Large intestine (tissue), 3 donors: ENCODE measurements around the gene FBLN5. TPM values are rescaled to one million over a fixed set of nuclear protein-coding genes. Genes with fewer than 3 reads are reported as not detected.

ENCODE experiments used
- DNase-seq, 2 donors: peaks; one replicate each; pipeline versions ENCODE4 v3.0.0 to v3.0.0-alpha.2; 2013
- H3K27ac ChIP-seq: one replicate; pipeline ENCODE4 v1.5.1; 2013; ENCODE audit warnings: low read length
- H3K27me3 ChIP-seq: 2 replicates; pipeline ENCODE4 v1.6.1; 2013; ENCODE audit warnings: low read length; ENCODE audit not compliant: control insufficient read depth, insufficient read depth
- H3K36me3 ChIP-seq: 2 replicates; pipeline ENCODE4 v1.6.1; 2013; ENCODE audit warnings: low read length; ENCODE audit not compliant: control insufficient read depth, insufficient read depth
- H3K4me1 ChIP-seq: one replicate; pipeline ENCODE4 v1.6.1; 2013; ENCODE audit warnings: low read length; ENCODE audit not compliant: control insufficient read depth, insufficient read depth
- H3K4me3 ChIP-seq: one replicate; pipeline ENCODE4 v1.5.1; 2013; ENCODE audit warnings: low read length
- H3K9me3 ChIP-seq: one replicate; pipeline ENCODE4 v1.6.1; 2013; ENCODE audit warnings: mild to moderate bottlenecking, low read depth, low read length, moderate library complexity; ENCODE audit not compliant: control insufficient read depth
- WGBS: methylation state at CpG from one replicate; pipeline ENCODE4 v1.1.5; 2013; ENCODE audit warnings: low lambda C conversion rate; ENCODE audit not compliant: insufficient coverage; 5-methylcytosine and 5-hydroxymethylcytosine counted together
- polyA plus RNA-seq: library from polyadenylated mRNA; unstranded; fragments of 120-200 nt; gene quantifications from one replicate; pipeline ENCODE4 v1.2.1, GENCODE V29; 2013

FBLN5 gene
- polyA plus RNA-seq, 1 donor: 63.2 TPM

GRCh38 chr14:91927191-91927590, 20.3 kb downstream of the FBLN5 start:
- H3K27ac ChIP-seq: no peak overlapping the region
- peaks cover 3% of the 10 kb centered on the region for H3K4me1 ChIP-seq
- no peak overlapping the region for H3K4me3 ChIP-seq
- WGBS: no CpG with 5 or more reads among the region's 3 CpGs
- DNase-seq: no peak
- H3K27me3 ChIP-seq: no peaks in the 10 kb centered on the region
- H3K36me3 ChIP-seq: peaks cover 11% of the 10 kb centered on the region
- no peaks in the 10 kb centered on the region for H3K9me3 ChIP-seq

GRCh38 chr14:91926131-91926890, 21.2 kb downstream of the FBLN5 start:
- Histone ChIP-seq H3K4me3 (no peak overlapping the region), H3K27ac (no peak overlapping the region), H3K27me3 (no peaks in the 10 kb centered on the region), H3K4me1 (peaks cover 3% of the 10 kb centered on the region), H3K36me3 (peaks cover 7% of the 10 kb centered on the region), H3K9me3 (no peaks in the 10 kb centered on the region)
- WGBS: no CpG with 5 or more reads among the region's 17 CpGs
- DNase-seq: no peak

- Histone ChIP-seq H3K27me3 (no peaks in the 10 kb centered on the region), H3K9me3 (no peaks in the 10 kb centered on the region), H3K27ac (no peak overlapping the region), H3K36me3 (peaks cover 6% of the 10 kb centered on the region), H3K4me1 (peaks cover 3% of the 10 kb centered on the region), H3K4me3 (no peak overlapping the region)
- no peak for DNase-seq
- WGBS: no CpG with 5 or more reads among the region's 10 CpGs
Measured at GRCh38 chr14:91925727-91926121, 21.8 kb downstream of the FBLN5 start.

- Histone ChIP-seq H3K4me3 (no peak overlapping the region), H3K4me1 (peaks cover 3% of the 10 kb centered on the region), H3K27me3 (no peaks in the 10 kb centered on the region), H3K27ac (no peak overlapping the region), H3K9me3 (no peaks in the 10 kb centered on the region), H3K36me3 (peaks cover 8% of the 10 kb centered on the region)
- DNase-seq: no peak
- WGBS: no CpG with 5 or more reads among the region's 13 CpGs
Measured at GRCh38 chr14:91925001-91925726, 22.3 kb downstream of the FBLN5 start.

- H3K36me3 ChIP-seq: peaks cover 8% of the 10 kb centered on the region
- H3K27ac ChIP-seq: no peak overlapping the region
- no peaks in the 10 kb centered on the region for H3K9me3 ChIP-seq
- no CpG with 5 or more reads among the region's 3 CpGs for WGBS
- H3K4me1 ChIP-seq: peaks cover 3% of the 10 kb centered on the region
- no peaks in the 10 kb centered on the region for H3K27me3 ChIP-seq
- no peak overlapping the region for H3K4me3 ChIP-seq
- no peak for DNase-seq
Measured at GRCh38 chr14:91920526-91920925, 27.0 kb downstream of the FBLN5 start.

- no CpG with 5 or more reads among the region's 4 CpGs for WGBS
- no peaks in the 10 kb centered on the region for H3K4me1 ChIP-seq
- DNase-seq: no peak
- no peaks in the 10 kb centered on the region for H3K9me3 ChIP-seq
- H3K27ac ChIP-seq: no peak overlapping the region
- peaks cover 8% of the 10 kb centered on the region for H3K36me3 ChIP-seq
- no peak overlapping the region for H3K4me3 ChIP-seq
- H3K27me3 ChIP-seq: no peaks in the 10 kb centered on the region
Measured at GRCh38 chr14:91919814-91920213, 27.7 kb downstream of the FBLN5 start.

GRCh38 chr14:91918186-91918883, 29.2 kb downstream of the FBLN5 start:
- peaks cover 8% of the 10 kb centered on the region for H3K36me3 ChIP-seq
- WGBS: 64% methylated on average over 2 of the region's 5 CpGs
- no peaks in the 10 kb centered on the region for H3K9me3 ChIP-seq
- DNase-seq: peak; percentile 18 to 20
- no peaks in the 10 kb centered on the region for H3K27me3 ChIP-seq
- no peaks in the 10 kb centered on the region for H3K4me1 ChIP-seq
- H3K27ac ChIP-seq: no peak overlapping the region
- H3K4me3 ChIP-seq: no peak overlapping the region

GRCh38 chr14:91912035-91912434, 35.5 kb downstream of the FBLN5 start:
- H3K27ac ChIP-seq: no peak overlapping the region
- H3K4me3 ChIP-seq: no peak overlapping the region
- H3K36me3 ChIP-seq: peaks cover 2% of the 10 kb centered on the region
- no peak for DNase-seq
- no peaks in the 10 kb centered on the region for H3K9me3 ChIP-seq
- H3K27me3 ChIP-seq: no peaks in the 10 kb centered on the region
- 100% methylated on average over 1 of the region's 5 CpGs for WGBS
- no peaks in the 10 kb centered on the region for H3K4me1 ChIP-seq

- Histone ChIP-seq H3K27ac (no peak overlapping the region), H3K4me1 (no peaks in the 10 kb centered on the region), H3K27me3 (no peaks in the 10 kb centered on the region), H3K36me3 (no peaks in the 10 kb centered on the region), H3K9me3 (no peaks in the 10 kb centered on the region), H3K4me3 (no peak overlapping the region)
- DNase-seq: peak; percentile 26 to 33
- 24% methylated on average over 4 of the region's 9 CpGs for WGBS
Measured at GRCh38 chr14:91911474-91912032, 35.9 kb downstream of the FBLN5 start.

GRCh38 chr14:91910196-91910595, 37.3 kb downstream of the FBLN5 start:
- no peaks in the 10 kb centered on the region for H3K36me3 ChIP-seq
- H3K9me3 ChIP-seq: no peaks in the 10 kb centered on the region
- no peak overlapping the region for H3K4me3 ChIP-seq
- WGBS: 95% methylated on average over 3 of the region's 9 CpGs
- no peak for DNase-seq
- H3K27ac ChIP-seq: no peak overlapping the region
- H3K27me3 ChIP-seq: no peaks in the 10 kb centered on the region
- H3K4me1 ChIP-seq: no peaks in the 10 kb centered on the region
